OCI-LY7 (cell line): ENCODE measurements around the gene PIEZO1. TPM values are rescaled to one million over a fixed set of nuclear protein-coding genes. Genes with fewer than 3 reads are reported as not detected.

Experiments
- BruUV-seq: library from RNA; stranded (reverse); fragments of 400-500 nt; replicated peaks from 2 replicates; lab custom pipeline; 2021; lab: Mats Ljungman, UMichigan
- CTCF ChIA-PET: fragments of 300-600 bp; sonication (Branson Sonifier 250); formaldehyde crosslinking; loops from one replicate; lab custom pipeline; 2022; ENCODE audit warnings: antibody characterized with exemption; ENCODE audit not compliant: unreplicated experiment; lab: Charles Lee
- POLR2A ChIA-PET: fragments of 300-600 bp; sonication (Branson Sonifier 250); formaldehyde crosslinking; loops from one replicate; lab custom pipeline; 2022; ENCODE audit warnings: antibody characterized with exemption; lab: Charles Lee
- DNase-seq: peaks from one replicate; pipeline ENCODE4 v3.0.0-alpha.2; 2015; ENCODE audit warnings: low spot score
- H2AFZ ChIP-seq: fragments of 200-600 bp; sonication (generic), shearing (Covaris generic); 2 replicates; pipeline ENCODE4 v1.6.1; 2014; ENCODE audit warnings: mild to moderate bottlenecking, antibody characterized with exemption, low read length, moderate library complexity
- H3K27ac ChIP-seq: fragments of 200-600 bp; sonication (generic); 2 replicates; pipeline ENCODE4 v1.5.1; 2014; ENCODE audit warnings: mixed run types, low read depth, mild to moderate bottlenecking, moderate library complexity, low read length, inconsistent platforms; ENCODE audit not compliant: poor library complexity, severe bottlenecking
- H3K36me3 ChIP-seq: fragments of 200-600 bp; sonication (generic); 2 replicates; pipeline ENCODE4 v1.6.1; 2014; ENCODE audit warnings: mild to moderate bottlenecking, antibody characterized with exemption, low read length, moderate library complexity, mixed read lengths; ENCODE audit not compliant: insufficient read depth
- H3K4me1 ChIP-seq: fragments of 200-600 bp; sonication (generic); 2 replicates; pipeline ENCODE4 v1.5.1; 2014; ENCODE audit warnings: mild to moderate bottlenecking, low read length; ENCODE audit not compliant: insufficient read depth, poor library complexity, severe bottlenecking
- H3K4me2 ChIP-seq: fragments of 200-600 bp; sonication (generic); 2 replicates; pipeline ENCODE4 v1.6.1; 2014; ENCODE audit warnings: mild to moderate bottlenecking, low read length
- H3K4me3 ChIP-seq: fragments of 200-600 bp; sonication (generic); 2 replicates; pipeline ENCODE4 v1.5.1; 2014; ENCODE audit warnings: mild to moderate bottlenecking, low read depth, low read length; ENCODE audit not compliant: poor library complexity, severe bottlenecking
- H3K79me2 ChIP-seq: fragments of 200-600 bp; sonication (generic); 2 replicates; pipeline ENCODE4 v1.6.1; 2016; ENCODE audit warnings: low read depth, mild to moderate bottlenecking, low read length, moderate library complexity, mixed read lengths; ENCODE audit not compliant: insufficient read depth
- H3K9me2 ChIP-seq: fragments of 200-600 bp; sonication (generic); 2 replicates; pipeline ENCODE4 v1.6.1; 2016; ENCODE audit warnings: mild to moderate bottlenecking, low read length, mixed read lengths; ENCODE audit not compliant: insufficient read depth
- H3K9me3 ChIP-seq: fragments of 200-600 bp; sonication (generic); 2 replicates; pipeline ENCODE4 v1.6.1; 2014; ENCODE audit warnings: mild to moderate bottlenecking, mixed run types, low read length, mixed read lengths
- H4K20me1 ChIP-seq: fragments of 200-600 bp; sonication (generic); 2 replicates; pipeline ENCODE4 v1.6.1; 2014; ENCODE audit warnings: mild to moderate bottlenecking, antibody characterized with exemption, low read length, moderate library complexity, mixed read lengths; ENCODE audit not compliant: insufficient read depth
- EZH2phosphoT487 ChIP-seq: fragments of 200-600 bp; sonication (generic); IDR thresholded peaks from 2 replicates; pipeline ENCODE4 v1.6.1; 2018; ENCODE audit warnings: low read depth, borderline replicate concordance, mild to moderate bottlenecking, mixed run types, antibody characterized with exemption, low read length, moderate library complexity, mixed read lengths
- intact Hi-C: fragments of 100-400 bp; cut with micrococcal nuclease; formaldehyde crosslinking; loops from one replicate; pipeline ENCODE4 v1.10.0; 2022; ENCODE audit not compliant: unreplicated experiment
- total RNA-seq, 2 experiments: library from RNA; depleted of rRNA in 1 of 2; stranded (reverse); fragments of >200 nt in 1 of 2; shearing (Covaris generic) in 1 of 2; gene quantifications; 2 replicates each; pipeline ENCODE4 v1.2.3, GENCODE V29; 2014 to 2022
- TF ChIP-seq, protein P1 (sequence below): fragments of 200-600 bp; sonication (generic); conservative IDR thresholded peaks from 2 replicates; pipeline ENCODE4 v1.5.1; 2014; ENCODE audit warnings: mild to moderate bottlenecking, antibody characterized with exemption, low read length, moderate library complexity, mixed read lengths

PIEZO1 gene
- total RNA-seq, 2 experiments from 2014 or later: 144 to 154 TPM

DNA sequence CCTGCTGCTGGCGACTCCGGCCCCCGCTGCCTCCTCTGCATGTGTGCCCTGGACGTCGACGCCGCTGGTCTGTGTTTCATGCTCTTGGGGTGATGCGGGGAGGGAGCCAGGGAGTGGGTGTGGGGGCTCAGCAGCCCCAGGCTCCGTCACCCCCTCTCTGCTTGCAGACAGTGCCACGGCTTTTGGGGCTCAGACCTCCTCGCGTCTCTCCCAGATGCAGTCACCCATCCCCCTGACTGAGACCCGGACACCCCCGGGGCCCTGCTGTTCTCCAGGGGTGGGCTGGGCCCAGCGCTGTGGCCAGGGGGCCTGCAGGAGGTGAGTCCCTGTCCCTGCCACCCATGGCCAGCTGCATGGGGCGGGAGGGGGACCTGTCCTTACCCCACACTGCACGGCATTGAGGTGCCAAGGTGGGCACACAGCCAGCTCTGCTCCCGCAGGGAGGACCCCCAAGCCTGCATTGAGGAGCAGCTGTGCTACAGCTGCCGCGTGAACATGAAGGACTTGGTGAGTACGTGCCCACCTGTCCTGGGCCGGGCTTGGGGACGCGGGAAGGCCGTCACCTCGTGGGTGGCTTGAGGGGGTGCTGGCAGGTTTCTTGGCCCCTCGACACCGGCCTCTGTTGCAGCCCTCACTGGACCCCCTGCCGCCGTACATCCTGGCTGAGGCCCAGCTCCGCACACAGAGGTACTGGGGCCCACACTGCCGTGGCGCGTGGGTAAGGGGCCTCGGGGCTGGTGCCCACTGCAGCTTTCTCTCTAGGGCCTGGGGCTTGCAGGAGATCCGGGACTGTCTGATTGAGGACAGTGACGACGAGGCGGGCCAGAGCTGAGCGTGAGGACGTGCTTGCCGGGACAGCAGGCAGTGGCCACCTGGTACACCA is 70.4 kb downstream of the PIEZO1 start:
- DNase-seq: no peak
- Histone ChIP-seq H3K27ac (no peak overlapping the region), H3K9me3 (no peaks in the 10 kb centered on the region), H3K4me3 (no peak overlapping the region), H3K4me1 (no peaks in the 10 kb centered on the region), H2AFZ (no peak overlapping the region), H3K36me3 (peaks cover 69% of the 10 kb centered on the region), H4K20me1 (no peaks in the 10 kb centered on the region), H3K9me2 (no peaks in the 10 kb centered on the region), H3K79me2 (no peaks in the 10 kb centered on the region), H3K4me2 (no peak overlapping the region)
- BruUV-seq: no TSS peak
- TF ChIP-seq, protein P1, sequence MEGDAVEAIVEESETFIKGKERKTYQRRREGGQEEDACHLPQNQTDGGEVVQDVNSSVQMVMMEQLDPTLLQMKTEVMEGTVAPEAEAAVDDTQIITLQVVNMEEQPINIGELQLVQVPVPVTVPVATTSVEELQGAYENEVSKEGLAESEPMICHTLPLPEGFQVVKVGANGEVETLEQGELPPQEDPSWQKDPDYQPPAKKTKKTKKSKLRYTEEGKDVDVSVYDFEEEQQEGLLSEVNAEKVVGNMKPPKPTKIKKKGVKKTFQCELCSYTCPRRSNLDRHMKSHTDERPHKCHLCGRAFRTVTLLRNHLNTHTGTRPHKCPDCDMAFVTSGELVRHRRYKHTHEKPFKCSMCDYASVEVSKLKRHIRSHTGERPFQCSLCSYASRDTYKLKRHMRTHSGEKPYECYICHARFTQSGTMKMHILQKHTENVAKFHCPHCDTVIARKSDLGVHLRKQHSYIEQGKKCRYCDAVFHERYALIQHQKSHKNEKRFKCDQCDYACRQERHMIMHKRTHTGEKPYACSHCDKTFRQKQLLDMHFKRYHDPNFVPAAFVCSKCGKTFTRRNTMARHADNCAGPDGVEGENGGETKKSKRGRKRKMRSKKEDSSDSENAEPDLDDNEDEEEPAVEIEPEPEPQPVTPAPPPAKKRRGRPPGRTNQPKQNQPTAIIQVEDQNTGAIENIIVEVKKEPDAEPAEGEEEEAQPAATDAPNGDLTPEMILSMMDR: no peak
- TF ChIP-seq EZH2phosphoT487: no peak
- POLR2A ChIA-PET: no interaction called here
- intact Hi-C loops: no loop called here
- CTCF ChIA-PET: no interaction called here

DNA sequence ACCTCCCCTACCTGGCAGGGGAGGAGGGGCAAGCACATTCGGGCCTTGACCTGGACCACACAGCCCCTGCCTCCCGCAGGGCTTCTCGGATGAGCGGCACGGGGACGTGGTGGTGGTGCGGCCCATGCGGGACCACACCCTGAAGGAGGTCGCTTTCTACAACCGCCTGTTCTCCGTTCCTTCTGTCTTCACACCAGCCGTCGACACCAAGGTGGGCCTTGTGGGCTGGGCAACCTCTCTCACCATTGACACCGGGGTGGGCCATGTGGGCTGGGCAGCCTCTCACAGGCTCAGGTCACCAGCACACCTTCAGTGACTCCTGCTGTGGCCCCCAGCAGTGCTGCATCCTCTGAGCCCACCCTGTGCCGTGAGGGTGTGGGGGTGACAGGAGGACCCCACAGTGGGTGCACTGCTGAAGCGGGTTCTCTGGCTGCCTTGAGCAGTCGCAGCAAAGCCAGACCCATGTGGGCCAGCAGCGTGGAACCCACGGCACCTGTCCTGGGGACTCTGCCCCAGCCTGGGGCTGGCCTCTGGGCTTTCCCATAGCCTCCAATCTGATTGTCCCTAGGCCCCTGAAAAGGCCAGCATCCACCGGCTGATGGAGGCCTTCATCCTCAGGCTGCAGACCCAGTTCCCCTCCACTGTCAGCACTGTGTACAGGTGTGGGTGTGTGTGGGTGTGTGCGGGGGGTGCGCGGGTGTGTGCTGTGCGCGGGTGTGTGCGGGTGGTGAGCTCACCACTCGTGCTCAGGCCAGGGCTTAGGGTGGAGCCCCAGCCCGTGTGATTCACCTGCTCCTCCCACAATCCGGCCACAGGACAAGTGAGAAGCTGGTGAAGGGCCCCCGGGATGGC is 71.2 kb downstream of the PIEZO1 start:
- Histone ChIP-seq H3K4me2 (no peak overlapping the region), H3K9me2 (no peaks in the 10 kb centered on the region), H3K27ac (no peak overlapping the region), H3K4me1 (no peaks in the 10 kb centered on the region), H3K4me3 (no peak overlapping the region), H4K20me1 (no peaks in the 10 kb centered on the region), H3K9me3 (no peaks in the 10 kb centered on the region), H3K79me2 (no peaks in the 10 kb centered on the region), H2AFZ (no peak overlapping the region), H3K36me3 (peaks cover 61% of the 10 kb centered on the region)
- intact Hi-C loops: no loop called here
- no peak for DNase-seq
- CTCF ChIA-PET: no interaction called here
- TF ChIP-seq EZH2phosphoT487: no peak
- TF ChIP-seq, protein P1: no peak
- POLR2A ChIA-PET: interaction anchor here (0.9 kb wide), 1 partner anchor 570 kb away, joined by 3 read pairs; no protein-coding TSS in a partner anchor
- no TSS peak for BruUV-seq
